Right lung (tissue), 5 donors: ENCODE measurements around the gene EBP. TPM values are rescaled to one million over a fixed set of nuclear protein-coding genes. Genes with fewer than 3 reads are reported as not detected.
"Not testable (repeated sequence)": the region's sequence is repeated elsewhere in the genome, so short reads cannot be mapped to it uniquely, and the experiment has no call there.

Experiments
- DNase-seq, 2 donors: peaks; one replicate each; pipeline ENCODE4 v3.0.0-alpha.2; 2013
- polyA plus RNA-seq, 5 donors: library from polyadenylated mRNA; unstranded; fragments of 120-200 nt; gene quantifications; one replicate each; pipeline versions ENCODE4 v1.2.1 to v1.2.3, GENCODE V29; 2013; ENCODE audit warnings: inconsistent platforms in 1 of 5, low replicate concordance in 1 of 5; ENCODE audit not compliant: insufficient read length in 5 of 5, insufficient read depth in 1 of 5

The EBP gene
- polyA plus RNA-seq, 5 donors, result 34.0 to 39.6 (median 35.7) TPM

GRCh38 chrX:48491809-48492208, 29.8 kb upstream of the EBP start:
- no peak for DNase-seq

GRCh38 chrX:48492293-48492910, 29.2 kb upstream of the EBP start:
- no peak for DNase-seq

DNA sequence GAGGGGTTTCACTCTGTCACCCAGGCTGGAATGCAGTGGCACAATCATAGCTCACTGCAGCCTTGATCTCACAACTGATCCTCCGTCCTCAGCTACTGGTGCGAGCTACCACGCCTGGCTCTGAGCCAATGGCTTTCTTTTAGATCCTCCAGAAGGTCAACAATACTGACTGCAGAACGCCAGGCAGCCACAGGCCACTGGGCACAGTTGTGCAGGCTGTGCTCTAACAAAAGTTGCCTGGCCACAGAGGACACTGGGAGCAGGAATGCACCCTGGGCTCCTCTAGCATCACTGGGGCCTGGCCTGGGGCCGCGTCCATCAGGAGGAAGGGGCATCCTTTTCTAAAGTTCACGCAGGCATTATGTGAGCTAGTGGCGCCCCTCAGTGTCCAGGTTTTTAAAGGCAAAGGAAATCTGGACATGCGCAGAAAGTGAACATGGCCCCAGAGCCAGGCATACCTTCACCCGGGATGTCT, 27.7 kb upstream of the EBP start:
- no peak for DNase-seq

- DNase-seq, result no peak
Measured at GRCh38 chrX:48496660-48497059, 24.9 kb upstream of the EBP start.

DNA sequence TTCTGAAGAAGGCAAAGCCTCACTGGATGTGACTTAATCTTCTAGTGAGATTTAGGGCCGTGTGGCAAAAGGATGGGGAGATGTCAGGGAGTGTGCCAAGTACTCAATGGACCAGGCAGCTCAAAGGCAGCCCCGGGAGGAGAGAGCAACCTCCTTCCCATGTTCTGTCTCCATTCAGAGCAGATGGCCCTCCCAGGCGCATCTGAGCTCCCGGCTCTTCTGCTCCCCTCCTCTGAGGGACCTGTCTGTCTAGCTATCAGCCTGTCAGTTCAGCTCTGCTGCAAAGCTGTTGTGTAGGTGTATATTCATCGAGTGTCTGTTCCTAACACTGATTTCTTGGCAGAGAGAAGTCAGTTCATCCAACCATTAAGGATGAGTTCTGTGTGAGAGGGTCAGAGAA, 23.7 kb upstream of the EBP start:
- DNase-seq, result no peak

DNA sequence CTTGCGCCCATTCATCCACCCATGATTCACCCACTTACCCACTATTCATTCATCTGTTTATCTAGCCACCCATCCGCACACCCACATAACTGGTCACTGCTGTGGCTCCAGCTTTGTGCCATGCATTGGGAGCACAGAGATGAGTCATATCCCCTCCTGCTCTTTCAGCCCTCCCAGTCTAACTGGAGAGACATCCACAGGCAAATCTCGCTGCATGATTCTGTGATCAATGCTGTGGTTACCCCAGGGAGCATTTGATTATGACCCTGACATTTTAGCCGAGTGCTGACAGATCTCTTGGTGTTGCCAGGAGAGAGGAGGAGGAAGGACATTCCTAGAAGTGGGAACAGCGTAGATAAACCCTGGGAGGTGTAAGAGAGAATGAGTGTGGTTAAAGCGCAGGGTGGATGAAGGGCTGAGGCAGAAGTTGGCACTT, 23.2 kb upstream of the EBP start:
- DNase-seq, result no peak

DNA sequence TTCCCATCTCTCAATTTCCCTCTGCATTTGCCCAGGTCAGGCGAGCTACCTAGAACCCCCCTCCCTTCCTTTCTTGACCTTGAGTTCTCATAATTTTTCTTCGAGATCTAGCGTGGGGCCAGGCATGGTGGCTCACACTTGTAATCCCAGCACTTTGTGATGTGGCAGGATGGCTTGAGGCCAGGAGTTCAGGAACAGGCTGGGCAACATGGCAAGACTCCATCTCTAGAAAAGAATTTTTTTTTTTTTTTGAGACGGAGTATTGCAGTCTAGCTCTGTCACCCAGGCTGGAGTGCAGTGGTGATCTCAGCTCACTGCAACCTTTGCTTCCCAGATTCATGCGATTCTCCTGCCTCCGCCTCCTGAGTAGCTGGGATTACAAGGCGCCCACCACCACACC, 17.3 kb upstream of the EBP start:
- DNase-seq, result no peak

- no peak for DNase-seq
Measured at GRCh38 chrX:48505481-48505880, 16.1 kb upstream of the EBP start.

DNA sequence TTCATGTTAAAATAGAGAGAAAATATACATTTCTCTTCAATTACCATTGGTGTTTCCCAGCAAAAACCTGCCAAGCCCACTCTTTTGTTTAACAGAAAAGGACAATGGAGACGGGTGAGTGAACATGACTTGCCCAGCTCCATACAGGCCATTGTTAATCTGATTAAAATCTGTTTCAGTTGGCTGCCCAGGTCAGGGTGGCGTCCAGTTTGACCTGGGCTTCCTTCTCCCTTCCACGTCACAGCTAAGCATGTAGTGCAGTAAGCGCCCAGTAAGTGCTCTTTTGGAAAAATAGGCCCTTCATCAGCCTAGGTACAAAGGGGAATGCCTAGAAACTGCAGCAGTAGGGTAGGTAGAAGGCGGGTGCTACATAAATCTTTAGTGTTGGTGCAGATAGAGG, 14.4 kb upstream of the EBP start:
- DNase-seq, result no peak

- peak; percentile 52 to 60 for DNase-seq
Measured at GRCh38 chrX:48508400-48509244, 13.0 kb upstream of the EBP start, which contains the start of gene PORCN. PORCN (plus strand) TSS chrX:48508992; CDS start chrX:48509821, 829 bp downstream.

- no peak for DNase-seq
Measured at GRCh38 chrX:48509245-48509590, 12.4 kb upstream of the EBP start.

- DNase-seq, result no peak
Measured at GRCh38 chrX:48509619-48510018, 12.0 kb upstream of the EBP start.

DNA sequence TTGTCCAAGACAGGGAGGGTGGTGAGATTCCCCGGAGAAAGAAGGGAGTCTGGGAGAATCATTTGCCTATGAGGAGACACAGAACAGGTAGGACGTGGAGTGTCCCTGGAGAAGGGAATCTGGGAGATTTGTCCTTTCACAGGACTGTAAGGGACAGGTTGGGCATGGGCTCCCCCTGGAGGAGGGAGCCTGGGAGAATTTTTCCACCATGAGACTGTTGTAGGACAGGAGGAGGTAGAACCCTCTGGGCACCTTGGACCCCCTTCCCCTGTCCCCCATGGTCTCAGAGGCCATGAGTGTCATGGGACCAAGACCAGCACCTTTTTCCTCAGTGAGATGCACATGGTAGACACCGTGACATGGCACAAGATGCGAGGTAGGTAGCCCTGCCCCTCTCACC, 10.0 kb upstream of the EBP start:
- no peak for DNase-seq

- DNase-seq, result no peak
Measured at GRCh38 chrX:48512371-48512935, 9.2 kb upstream of the EBP start.

DNA sequence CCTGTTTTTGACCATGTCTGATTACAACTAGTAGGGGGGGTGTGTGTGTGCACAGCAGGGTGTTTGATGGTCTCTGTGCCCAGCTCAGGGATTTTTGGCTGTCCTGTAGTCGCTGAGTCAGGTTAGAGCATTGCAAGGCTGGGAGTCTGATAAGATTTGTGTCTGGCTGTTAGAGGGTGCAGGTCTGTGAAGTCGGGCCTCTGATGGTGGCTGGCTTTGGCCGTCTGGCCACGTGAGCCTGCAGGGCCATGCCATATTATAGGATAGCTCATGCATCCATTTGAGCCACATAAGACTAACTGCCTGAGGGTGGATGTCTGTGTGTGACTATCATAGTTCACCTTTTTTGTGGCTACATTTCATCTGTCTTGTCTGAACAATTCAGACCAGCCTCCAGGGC, 7.9 kb upstream of the EBP start:
- no peak for DNase-seq

GRCh38 chrX:48514126-48514806, 7.3 kb upstream of the EBP start:
- no peak for DNase-seq

- DNase-seq, result no peak
Measured at GRCh38 chrX:48514868-48515460, 6.6 kb upstream of the EBP start.

DNA sequence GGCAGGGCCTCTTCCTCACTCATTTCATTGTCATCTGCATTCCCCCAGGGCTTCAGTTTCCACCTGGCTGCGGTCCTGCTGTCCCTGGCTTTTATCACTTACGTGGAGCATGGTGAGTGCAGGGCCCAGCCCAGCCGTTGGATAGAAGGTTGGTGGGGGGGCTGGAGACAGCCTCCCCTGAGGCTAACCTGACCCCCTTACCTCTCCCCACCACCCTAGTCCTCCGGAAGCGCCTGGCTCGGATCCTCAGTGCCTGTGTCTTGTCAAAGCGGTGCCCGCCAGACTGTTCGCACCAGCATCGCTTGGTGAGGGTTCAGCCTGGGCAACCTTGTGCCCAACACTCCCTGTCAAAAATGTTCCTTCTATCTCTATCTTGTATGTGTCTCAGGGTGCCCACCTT, 5.8 kb upstream of the EBP start:
- DNase-seq, result no peak

- DNase-seq, result no peak
Measured at GRCh38 chrX:48516285-48516684, 5.3 kb upstream of the EBP start.

DNA sequence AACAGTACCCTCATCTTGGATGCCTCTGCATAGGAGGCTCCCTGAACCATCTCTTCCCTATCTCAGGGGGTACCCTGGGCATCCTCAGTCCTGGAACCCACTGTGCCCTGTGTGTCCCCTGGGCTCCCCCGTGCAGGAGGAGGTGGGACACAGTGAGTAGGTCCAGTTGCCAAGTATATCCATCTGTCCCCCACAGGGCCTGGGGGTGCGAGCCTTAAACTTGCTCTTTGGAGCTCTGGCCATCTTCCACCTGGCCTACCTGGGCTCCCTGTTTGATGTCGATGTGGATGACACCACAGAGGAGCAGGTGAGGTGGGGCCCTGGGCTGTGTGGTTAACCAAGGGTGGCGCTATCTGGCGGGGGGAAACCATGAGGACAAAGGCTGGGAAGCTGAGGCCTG, 4.6 kb upstream of the EBP start:
- no peak for DNase-seq

DNA sequence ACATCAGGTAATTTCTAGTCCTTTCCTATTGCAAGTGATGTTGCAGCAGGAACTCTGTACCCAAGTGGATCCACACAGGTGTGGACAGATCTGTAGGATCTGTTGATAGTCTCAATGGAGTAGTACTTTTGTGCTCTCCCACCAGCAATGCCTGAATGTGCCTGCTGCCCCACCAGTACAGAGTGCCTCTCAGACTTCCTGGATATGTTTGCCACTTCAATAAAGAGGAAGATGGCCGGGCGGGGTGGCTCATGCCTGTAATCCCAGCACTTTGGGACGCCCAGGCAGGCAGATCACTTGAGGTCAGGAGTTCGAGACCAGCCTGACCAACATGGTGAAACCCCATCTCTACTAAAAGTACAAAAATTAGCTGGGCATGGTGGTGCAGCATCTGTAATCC, 2.1 kb upstream of the EBP start:
- DNase-seq, result not testable (repeated sequence)

- DNase-seq, result no peak
Measured at GRCh38 chrX:48520455-48520854, 1.2 kb upstream of the EBP start.
